Adrenal gland (tissue), 5 donors: ENCODE results near the gene SYNGR4.

ENCODE experiments used
- POLR2A ChIP-seq, 2 donors: fragments of 450-650 bp; IDR thresholded peaks; one replicate each; pipeline ENCODE4 v1.6.1; 2017; ENCODE audit warnings: antibody characterized with exemption in 2 of 2, mild to moderate bottlenecking in 2 of 2, moderate library complexity in 1 of 2
- TF ChIP-seq, protein P1 (sequence below), 6 experiments: fragments of 450-650 bp in 4 of 6; fragments of 200-600 bp in 2 of 6; sonication (generic) in 1 of 6; IDR thresholded peaks; 1 replicate in 5 of 6; 2 replicates in 1 of 6; pipeline versions ENCODE4 v1.5.1 to v1.8.0; 2016 to 2021; ENCODE audit warnings: antibody characterized with exemption in 6 of 6, mild to moderate bottlenecking in 2 of 6, moderate library complexity in 1 of 6
- donor health status: DM: no; HTN: no; CAD: no.

DNA sequence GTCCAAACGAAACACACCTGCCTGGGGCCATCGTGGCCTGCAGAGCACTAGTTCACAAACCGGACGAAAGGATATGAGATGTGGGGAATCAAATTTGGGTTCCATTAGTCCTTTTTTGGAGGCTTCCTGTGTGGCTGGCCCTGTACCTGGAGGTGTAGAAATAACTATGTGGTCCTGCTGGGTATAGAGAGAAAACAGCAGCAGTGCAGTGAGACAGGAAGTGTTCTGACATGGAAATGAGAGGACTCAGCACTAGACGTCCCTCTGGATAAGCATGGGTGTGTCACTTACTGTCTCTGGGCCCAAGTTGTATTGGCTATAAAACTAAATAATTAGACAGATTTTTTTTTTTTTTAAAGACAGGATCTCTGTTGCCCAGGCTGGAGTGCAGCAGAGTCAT is 14.9 kb downstream of the SYNGR4 start:
- TF ChIP-seq, protein P1, sequence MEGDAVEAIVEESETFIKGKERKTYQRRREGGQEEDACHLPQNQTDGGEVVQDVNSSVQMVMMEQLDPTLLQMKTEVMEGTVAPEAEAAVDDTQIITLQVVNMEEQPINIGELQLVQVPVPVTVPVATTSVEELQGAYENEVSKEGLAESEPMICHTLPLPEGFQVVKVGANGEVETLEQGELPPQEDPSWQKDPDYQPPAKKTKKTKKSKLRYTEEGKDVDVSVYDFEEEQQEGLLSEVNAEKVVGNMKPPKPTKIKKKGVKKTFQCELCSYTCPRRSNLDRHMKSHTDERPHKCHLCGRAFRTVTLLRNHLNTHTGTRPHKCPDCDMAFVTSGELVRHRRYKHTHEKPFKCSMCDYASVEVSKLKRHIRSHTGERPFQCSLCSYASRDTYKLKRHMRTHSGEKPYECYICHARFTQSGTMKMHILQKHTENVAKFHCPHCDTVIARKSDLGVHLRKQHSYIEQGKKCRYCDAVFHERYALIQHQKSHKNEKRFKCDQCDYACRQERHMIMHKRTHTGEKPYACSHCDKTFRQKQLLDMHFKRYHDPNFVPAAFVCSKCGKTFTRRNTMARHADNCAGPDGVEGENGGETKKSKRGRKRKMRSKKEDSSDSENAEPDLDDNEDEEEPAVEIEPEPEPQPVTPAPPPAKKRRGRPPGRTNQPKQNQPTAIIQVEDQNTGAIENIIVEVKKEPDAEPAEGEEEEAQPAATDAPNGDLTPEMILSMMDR (IDR thresholded peaks at IDR 0.05) = no peak
- no peak for TF ChIP-seq POLR2A (IDR thresholded peaks at IDR 0.05)
